Measurements from ENCODE around the gene INO80.

INO80 gene

DNA sequence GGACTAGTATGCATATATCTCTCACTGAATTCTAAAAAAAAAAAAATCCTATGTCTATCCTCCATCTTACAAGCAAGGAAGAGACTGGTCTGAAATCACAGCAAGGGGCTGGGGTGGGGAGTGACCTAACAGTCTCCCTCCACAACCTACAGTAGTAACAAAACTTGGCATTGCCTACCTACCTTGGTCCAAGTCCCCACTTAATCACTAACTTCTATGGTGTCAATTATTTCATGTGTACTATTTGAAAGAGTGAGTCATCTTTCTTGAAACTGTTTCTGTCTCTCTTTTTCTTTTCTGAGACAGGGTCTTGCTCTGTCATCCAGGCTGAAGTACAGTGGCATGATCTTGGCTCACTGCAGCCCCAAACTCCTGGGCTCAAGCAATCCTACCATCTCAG, 126.0 kb downstream of the INO80 start:
- DNase-seq (ENCODE audit: insufficient read length, low spot score): no peak
- FAIRE-seq: no peak
- TF ChIP-seq POLR2A (IDR thresholded peaks at IDR 0.05; ENCODE audit: low read depth, low read length): no peak

DNA sequence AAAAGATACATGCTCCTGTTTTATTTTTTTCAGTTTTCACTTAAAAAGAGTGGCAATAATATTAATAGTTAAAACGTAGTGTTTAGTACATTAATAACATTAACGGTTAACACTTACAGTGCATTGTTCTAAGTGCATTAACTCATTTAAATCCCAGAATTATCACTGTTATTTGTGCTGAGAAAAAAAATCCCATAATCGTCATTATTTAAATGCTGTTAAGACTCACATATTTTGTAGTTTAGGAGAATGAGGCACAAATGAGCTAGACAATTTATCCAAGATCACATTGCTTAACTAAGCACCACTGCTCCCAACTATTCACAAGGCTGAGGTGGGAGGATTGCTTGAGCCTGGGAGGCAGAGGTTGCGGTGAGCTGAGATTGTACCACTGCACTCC, 127.9 kb downstream of the INO80 start:
- no peak for TF ChIP-seq POLR2A (IDR thresholded peaks at IDR 0.05; ENCODE audit: low read depth, low read length)
- DNase-seq (ENCODE audit: insufficient read length, low spot score): no peak
- no peak for FAIRE-seq

DNA sequence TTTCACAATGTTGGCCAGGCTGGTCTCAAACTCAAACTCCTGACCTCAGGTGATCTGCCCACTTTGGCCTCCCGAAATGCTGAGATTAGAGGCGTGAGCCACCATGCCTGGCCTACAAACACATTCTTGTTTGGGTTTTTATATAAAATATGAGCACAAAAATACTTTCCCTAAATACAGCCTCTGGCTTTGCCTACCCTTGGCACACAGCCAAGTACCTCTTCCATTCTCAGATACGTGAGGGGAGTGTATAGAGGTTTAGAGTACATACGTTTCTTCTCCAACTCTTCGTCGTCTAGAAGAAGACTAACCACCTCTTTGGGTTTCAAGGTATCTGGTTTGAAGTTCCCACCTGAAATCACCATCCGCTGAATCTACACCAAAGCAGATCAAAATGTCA, 129.3 kb downstream of the INO80 start:
- DNase-seq (ENCODE audit: insufficient read length, low spot score) (no peak), FAIRE-seq (no peak)
- TF ChIP-seq POLR2A (IDR thresholded peaks at IDR 0.05; ENCODE audit: low read depth, low read length): no peak

DNA sequence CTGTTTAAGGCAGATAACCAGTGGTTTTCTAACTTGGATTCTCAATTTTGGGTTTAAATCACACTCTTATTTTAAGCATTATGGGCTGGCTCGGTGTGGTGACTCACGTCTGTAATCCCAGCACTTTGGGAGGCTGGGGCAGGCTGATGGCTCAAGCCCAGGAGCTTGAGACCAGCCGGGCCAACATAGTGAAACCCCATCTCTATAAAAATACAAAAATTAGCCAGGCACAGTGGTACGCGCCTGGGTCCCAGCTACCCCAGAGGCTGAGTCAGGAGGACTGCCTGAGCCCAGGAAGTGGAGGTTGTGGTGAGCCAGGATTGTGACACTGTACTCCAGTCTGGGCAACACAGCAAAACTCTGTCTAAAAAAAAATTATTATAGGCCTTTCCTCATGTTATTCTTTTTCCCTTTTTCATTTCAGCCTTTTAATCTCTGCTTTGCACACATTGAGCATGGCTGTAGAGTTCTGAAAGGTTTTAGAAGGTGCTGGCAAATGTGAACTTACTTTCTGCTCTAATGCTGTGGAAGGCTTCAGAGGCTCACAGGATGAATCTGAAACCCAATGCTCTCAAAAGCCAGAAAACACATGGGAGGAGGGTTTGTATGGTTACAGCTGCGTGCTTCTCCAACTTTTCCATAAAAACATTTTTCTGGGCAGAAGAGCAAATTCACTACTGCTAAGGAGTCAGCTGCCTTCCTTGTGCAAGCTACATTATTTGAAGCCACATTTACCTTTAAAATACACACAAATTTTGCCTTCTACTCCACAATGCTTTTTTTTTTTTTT, 130.3 kb downstream of the INO80 start:
- no peak for TF ChIP-seq POLR2A (IDR thresholded peaks at IDR 0.05; ENCODE audit: low read depth, low read length)
- FAIRE-seq: no peak
- DNase-seq (ENCODE audit: insufficient read length, low spot score): no peak

DNA sequence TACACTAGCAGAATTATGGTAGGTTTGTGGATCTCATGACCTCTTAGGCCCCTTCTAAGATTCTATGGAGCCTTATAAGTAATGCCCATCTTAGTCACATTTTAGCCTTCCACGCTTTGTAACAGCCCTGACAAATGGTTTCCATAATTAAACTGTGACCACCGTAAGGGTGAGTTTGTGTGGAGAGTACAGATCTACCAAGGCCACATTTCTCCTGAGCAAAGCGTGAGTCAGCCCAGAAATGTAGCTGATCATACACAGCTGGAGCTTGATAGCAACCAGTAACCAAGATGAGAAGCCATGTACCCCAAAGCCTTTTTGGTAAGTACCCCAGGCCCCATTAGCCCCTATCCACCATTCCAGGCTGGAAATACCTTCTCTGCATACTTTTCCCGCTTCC, 131.1 kb downstream of the INO80 start:
- FAIRE-seq: peak; percentile 58
- no peak for TF ChIP-seq POLR2A (IDR thresholded peaks at IDR 0.05; ENCODE audit: low read depth, low read length)
- DNase-seq (ENCODE audit: insufficient read length, low spot score): peak; percentile 82

DNA sequence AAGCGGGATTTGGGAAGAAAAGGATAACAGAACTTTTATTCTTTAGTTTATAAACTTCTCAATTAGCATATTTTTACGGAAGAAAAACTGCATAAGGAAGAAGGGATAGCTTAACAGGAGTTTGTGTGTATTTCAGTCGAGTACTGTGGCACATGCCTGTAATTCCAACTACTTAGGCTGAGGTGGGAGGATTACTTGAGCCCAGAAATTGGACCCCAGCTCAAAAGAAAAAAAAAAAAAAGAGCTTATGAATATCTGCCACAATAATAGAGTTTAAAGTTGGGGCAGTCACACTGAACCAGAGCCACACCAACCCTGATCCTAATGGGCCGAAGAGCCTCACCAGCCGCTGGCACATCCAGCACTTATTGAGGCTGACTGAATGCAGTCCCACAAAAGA, 131.7 kb downstream of the INO80 start:
- TF ChIP-seq POLR2A (IDR thresholded peaks at IDR 0.05; ENCODE audit: low read depth, low read length): no peak
- no peak for FAIRE-seq
- DNase-seq (ENCODE audit: insufficient read length, low spot score): no peak

DNA sequence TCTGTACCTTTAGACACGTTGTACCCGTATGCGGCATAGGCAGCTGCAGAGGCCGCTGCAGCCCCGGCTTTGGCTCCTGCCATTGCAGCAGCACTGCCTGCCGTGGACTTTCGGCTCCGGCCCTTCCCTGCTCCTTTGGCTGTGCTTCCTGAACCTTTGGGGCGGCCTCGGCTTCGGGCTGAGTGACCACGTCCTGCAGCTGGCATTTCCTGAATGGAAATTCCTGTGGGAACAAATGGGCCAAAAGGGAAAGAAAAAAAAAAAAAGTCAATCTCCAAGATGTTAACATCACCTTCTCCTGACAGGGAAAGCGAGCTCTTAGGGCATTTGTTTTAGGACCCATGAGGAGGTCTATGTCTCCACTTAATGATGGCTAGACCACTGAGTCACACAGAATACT, 133.2 kb downstream of the INO80 start:
- FAIRE-seq: no peak
- no peak for TF ChIP-seq POLR2A (IDR thresholded peaks at IDR 0.05; ENCODE audit: low read depth, low read length)
- peak; percentile 74 for DNase-seq (ENCODE audit: insufficient read length, low spot score)

DNA sequence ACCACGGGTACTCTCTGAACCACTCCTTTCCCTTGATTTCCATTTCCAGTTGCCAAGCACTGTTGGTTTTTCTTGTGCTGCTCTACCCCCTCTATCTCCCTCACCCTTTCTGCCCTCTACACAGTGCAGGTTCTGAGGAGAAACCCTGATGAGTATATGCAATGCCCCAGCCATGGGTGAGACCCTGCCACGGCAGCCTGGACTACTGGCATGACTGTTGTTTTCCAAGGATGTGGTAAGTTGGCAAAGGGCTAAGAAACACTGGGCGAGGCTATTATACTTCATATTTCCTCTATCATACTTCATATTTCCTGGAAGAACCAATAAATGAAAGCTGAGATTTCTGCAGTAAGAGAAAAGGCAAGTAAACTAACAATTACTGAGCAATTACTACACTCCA, 134.9 kb downstream of the INO80 start:
- no peak for FAIRE-seq
- DNase-seq (ENCODE audit: insufficient read length, low spot score): no peak
- TF ChIP-seq POLR2A (IDR thresholded peaks at IDR 0.05; ENCODE audit: low read depth, low read length): no peak

DNA sequence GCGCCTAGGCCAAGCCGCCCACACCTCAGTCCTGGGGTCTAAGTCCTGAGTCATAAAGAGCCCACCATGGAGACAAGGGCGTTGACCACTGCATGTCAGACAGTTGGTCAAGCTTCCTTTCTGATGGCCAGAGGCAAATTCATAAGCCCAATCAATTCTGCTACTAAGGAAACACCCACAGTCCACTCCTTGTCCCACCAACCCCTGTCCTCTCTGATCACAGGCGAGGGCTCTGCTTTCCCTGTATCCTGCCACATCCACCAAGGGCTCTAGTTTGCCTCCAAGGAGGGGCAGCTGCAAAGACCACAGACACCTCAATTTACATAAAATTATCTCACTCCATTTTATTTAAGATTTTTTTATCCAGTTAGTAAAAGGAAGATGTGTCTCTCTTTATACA, 137.5 kb downstream of the INO80 start:
- no peak for DNase-seq (ENCODE audit: insufficient read length, low spot score)
- no peak for TF ChIP-seq POLR2A (IDR thresholded peaks at IDR 0.05; ENCODE audit: low read depth, low read length)
- no peak for FAIRE-seq

DNA sequence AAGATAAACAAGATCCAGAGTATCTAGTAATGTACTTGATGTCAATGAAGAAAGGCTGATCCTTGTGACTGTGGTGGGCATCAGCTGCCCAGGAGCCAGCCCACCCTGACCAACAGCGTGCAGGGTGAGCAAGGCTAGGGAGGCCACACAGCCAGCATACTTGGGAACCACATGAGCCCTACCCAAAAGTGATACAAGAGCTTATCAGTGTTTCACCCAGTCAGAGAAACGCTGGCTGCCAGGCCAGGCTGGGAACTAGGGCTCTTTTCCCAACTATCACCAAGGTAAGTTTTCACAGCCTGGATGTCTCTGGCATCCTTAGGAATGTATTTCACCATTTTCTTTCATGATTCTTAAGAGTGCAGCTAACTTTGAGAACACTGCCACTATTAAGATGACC, 137.9 kb downstream of the INO80 start:
- FAIRE-seq: no peak
- no peak for DNase-seq (ENCODE audit: insufficient read length, low spot score)
- TF ChIP-seq POLR2A (IDR thresholded peaks at IDR 0.05; ENCODE audit: low read depth, low read length): no peak

DNA sequence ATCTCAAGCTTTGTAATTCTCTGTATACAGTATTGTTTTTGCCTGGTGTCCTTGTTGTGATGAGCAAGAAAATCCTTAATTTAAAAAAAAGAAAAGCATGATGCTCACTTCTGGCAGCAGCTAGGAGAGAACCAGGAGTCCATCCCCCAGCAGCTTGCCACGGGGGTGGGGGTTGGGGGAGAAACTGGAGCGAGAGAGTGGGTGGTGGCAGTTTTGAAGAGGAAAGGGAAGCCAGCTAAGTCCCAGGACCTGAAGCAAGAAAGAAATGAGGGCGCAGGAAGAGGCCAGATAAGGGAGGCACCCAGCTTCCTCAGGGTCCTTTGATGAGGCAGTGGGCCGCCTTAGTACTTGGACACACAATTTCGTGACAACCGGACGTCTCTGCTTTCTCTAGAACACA, 139.3 kb downstream of the INO80 start:
- DNase-seq (ENCODE audit: insufficient read length, low spot score) (no peak), FAIRE-seq (no peak)
- TF ChIP-seq POLR2A (IDR thresholded peaks at IDR 0.05; ENCODE audit: low read depth, low read length): no peak

DNA sequence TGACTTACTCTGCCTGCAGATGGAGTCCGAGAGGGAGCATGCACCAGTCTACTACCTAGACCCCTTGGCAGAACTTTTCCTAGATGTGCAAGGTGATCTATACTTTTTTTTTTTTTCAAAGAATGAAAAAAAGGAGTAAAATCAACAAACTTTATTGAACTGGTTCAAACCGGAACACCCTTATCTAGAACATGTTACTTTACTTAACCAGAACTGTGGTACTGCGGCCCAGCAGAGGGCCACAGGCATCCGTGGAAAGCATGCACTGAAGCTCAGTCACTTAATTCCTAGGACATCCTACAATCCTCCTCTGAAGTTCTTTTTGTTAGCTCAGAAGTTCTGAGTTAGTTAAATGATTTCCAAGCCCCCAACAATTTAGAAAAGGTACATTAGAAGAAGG, 141.2 kb downstream of the INO80 start:
- no peak for DNase-seq (ENCODE audit: insufficient read length, low spot score)
- TF ChIP-seq POLR2A (IDR thresholded peaks at IDR 0.05; ENCODE audit: low read depth, low read length): no peak
- FAIRE-seq: no peak

DNA sequence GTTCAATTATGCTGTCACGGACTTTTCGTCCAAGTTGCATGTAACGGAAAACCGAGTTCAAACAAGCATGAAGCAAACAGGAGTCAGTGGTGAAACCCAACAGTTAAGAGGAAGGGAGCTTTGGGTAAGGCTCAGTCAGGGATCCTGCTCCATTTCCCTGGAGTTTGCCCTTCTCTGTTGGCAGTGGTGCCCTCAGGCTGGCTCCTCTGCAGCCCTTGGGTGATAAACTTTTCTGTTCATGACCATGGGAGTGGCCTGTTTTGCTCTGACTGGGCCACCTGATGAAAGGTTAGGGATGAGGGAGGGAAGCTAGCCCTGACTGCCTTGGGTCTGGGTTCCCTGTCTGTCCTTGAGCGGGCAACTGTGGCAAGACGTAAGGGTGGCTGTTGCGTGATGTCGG, 146.7 kb downstream of the INO80 start:
- no peak for TF ChIP-seq POLR2A (IDR thresholded peaks at IDR 0.05; ENCODE audit: low read depth, low read length)
- DNase-seq (ENCODE audit: insufficient read length, low spot score) (no peak), FAIRE-seq (no peak)

DNA sequence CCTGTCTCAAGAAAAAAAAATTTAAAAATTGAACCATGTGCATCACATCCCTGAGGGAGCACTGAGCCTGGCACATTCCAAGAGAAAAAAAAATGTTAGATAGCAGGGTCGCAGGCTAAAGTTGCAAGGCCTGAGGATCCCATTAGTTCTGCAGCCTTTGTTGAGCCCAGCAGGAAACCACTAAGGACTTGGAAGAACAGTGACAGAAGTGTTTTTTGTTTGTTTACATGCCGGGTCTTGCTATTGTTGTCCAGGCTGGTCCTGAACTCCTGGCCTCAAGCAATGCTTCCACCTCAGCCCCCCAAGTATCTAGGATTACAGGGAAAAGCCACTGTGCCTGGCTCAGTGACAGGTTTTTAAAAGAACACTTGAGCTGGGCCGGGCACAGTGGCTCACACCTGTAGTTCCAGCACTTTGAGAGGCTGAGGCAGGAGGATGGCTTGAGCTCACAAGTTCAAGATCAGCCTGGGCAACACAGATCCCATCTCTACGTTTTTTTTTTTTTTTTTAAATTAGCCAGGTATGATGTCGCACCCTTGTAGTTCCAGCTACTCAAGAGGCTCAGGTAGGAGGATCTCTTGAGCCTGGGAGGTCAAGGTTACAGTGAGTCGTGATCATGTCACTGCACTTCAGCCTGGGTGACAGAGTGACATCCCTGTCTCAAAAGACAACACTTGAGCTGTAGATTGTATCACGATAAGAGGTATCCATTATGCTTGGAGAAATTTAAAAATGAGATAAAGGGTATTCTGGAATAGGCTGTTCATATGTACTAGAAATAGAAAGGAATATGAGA, 147.6 kb downstream of the INO80 start:
- DNase-seq (ENCODE audit: insufficient read length, low spot score) (no peak), FAIRE-seq (no peak)

DNA sequence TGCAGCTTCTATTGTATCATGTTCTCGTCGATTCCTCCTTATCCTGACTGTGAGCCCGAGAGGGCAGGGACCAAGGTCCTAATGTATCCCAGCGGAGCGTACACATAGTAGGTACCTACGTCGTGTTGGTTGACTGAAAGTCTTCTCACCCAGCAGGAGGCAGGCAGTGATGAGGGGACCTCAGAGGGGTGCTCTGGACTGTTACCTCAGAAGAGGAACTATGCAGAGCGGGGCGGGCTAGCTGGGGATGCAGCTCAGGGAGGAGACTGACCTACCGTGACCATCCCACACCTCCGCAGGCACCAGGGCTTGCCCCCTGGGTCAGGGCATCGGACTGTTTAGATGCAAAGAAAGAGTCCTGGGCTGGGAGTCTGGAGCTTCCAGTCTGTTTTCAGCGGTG, 151.4 kb downstream of the INO80 start:
- no peak for TF ChIP-seq POLR2A (IDR thresholded peaks at IDR 0.05; ENCODE audit: low read depth, low read length)
- FAIRE-seq (no peak), DNase-seq (ENCODE audit: insufficient read length, low spot score) (no peak)

More for the DNA sequence above, 147.6 kb downstream of the INO80 start:
- no peak for TF ChIP-seq POLR2A (IDR thresholded peaks at IDR 0.05; ENCODE audit: low read depth, low read length)

All from H54 (cell line).